Measurements from ENCODE around the gene HK2. TPM values are rescaled to one million over a fixed set of nuclear protein-coding genes. Genes with fewer than 3 reads are reported as not detected.

Gene HK2
- total RNA-seq, 2 experiments from 2014 or later: 7.7 to 8.9 TPM

DNA sequence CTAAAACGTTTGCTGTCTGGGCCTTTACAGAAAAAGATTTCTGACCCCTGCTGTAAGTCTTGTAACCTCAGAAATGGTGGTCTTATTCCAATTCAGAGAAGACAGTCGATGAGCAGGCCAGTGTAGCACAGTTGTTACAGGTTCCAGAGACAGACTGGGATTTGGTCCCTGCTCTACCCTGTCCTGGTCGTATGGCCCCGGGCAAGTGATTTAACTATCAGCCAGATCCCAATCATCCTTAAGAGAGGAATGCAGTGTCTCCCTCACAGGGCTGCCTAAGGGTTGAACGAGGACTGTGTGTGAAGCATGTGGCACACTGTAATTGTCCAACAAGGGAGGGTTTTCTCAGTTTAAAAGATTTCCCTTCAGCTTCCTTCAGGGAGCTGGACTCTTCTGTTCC is 47.2 kb downstream of the HK2 start:
- intact Hi-C loops (cut with DNase I, micrococcal nuclease): no loop called here
- POLR2A ChIA-PET: no interaction called here

GRCh38 chr2:74881626-74882298 is 47.8 kb downstream of the HK2 start:
- Mint-ChIP-seq H3K9me3 (no peaks in the 10 kb centered on the region), H3K4me3 (no peak overlapping the region), H3K27ac (no peak overlapping the region), H3K4me1 (ENCODE audit: low read depth) (no peaks in the 10 kb centered on the region), H3K27me3 (no peaks in the 10 kb centered on the region), H3K36me3 (ENCODE audit: low read depth) (peaks cover 91% of the 10 kb centered on the region)
- no peak overlapping the region for H3K4me3 ChIP-seq (ENCODE audit: low read length)
- H3K27ac ChIP-seq (ENCODE audit: low read depth in 1 of 2, low read length in 2 of 2): no peak overlapping the region
- peaks cover 61% of the 10 kb centered on the region for H3K36me3 ChIP-seq (ENCODE audit: insufficient read depth, low read length)
- no peaks in the 10 kb centered on the region for H3K27me3 ChIP-seq (ENCODE audit: control insufficient read depth in 1 of 2, insufficient read depth in 2 of 2, low read length in 2 of 2)
- CTCF ChIA-PET: interaction anchor here (1.5 kb wide), 1 partner anchor 166 kb away, joined by 3 read pairs; no protein-coding TSS in a partner anchor
- H3K9me3 ChIP-seq (ENCODE audit: control insufficient read depth in 1 of 2, insufficient read depth in 1 of 2, low read length in 2 of 2): no peaks in the 10 kb centered on the region
- POLR2A ChIA-PET: no interaction called here
- TF ChIP-seq CTCF (IDR thresholded peaks at IDR 0.05): no peak
- ATAC-seq (ENCODE audit: poor library complexity) (no peak), DNase-seq (no peak)
- intact Hi-C loops (cut with DNase I, micrococcal nuclease): no loop called here
- H3K4me1 ChIP-seq (ENCODE audit: insufficient read depth, low read length): no peaks in the 10 kb centered on the region

More for the DNA sequence above, 47.2 kb downstream of the HK2 start:
- TF ChIP-seq CTCF (IDR thresholded peaks at IDR 0.05): no peak
- Histone ChIP-seq H3K4me3 (ENCODE audit: low read length) (no peak overlapping the region), H3K27me3 (ENCODE audit: control insufficient read depth in 1 of 2, insufficient read depth in 2 of 2, low read length in 2 of 2) (no peaks in the 10 kb centered on the region), H3K9me3 (ENCODE audit: control insufficient read depth in 1 of 2, insufficient read depth in 1 of 2, low read length in 2 of 2) (no peaks in the 10 kb centered on the region), H3K27ac (ENCODE audit: low read depth in 1 of 2, low read length in 2 of 2) (no peak overlapping the region), H3K4me1 (ENCODE audit: insufficient read depth, low read length) (peaks cover 3% of the 10 kb centered on the region), H3K36me3 (ENCODE audit: insufficient read depth, low read length) (peaks cover 60% of the 10 kb centered on the region)
- ATAC-seq (ENCODE audit: poor library complexity) (no peak), DNase-seq (no peak)
- Mint-ChIP-seq H3K27me3 (no peaks in the 10 kb centered on the region), H3K4me1 (ENCODE audit: low read depth) (peaks cover 4% of the 10 kb centered on the region), H3K9me3 (no peaks in the 10 kb centered on the region), H3K4me3 (no peak overlapping the region), H3K36me3 (ENCODE audit: low read depth) (peaks cover 90% of the 10 kb centered on the region), H3K27ac (no peak overlapping the region)
- CTCF ChIA-PET: no interaction called here

DNA sequence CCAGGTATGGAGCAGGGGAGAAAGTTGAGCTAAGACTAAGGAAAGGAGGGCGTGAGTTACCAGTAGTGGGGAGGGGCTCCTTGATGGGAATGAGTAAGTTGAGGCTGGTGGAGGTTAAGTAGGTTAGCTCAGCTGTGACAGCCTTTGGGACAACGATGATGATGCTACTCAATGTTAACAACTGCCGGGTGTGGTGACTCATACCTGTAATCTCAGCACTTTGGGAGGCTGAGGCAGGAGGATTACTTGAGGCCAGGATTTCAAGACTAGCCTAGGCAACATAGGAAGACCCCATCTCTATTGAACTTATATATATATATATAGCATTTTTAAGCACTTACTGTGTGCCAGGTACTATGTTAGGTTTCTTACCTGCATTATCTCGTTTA is 48.4 kb downstream of the HK2 start:
- ATAC-seq (ENCODE audit: poor library complexity) (no peak), DNase-seq (no peak)
- Mint-ChIP-seq H3K4me3 (no peak overlapping the region), H3K9me3 (no peaks in the 10 kb centered on the region), H3K36me3 (ENCODE audit: low read depth) (peaks cover 96% of the 10 kb centered on the region), H3K27me3 (no peaks in the 10 kb centered on the region), H3K27ac (no peak overlapping the region), H3K4me1 (ENCODE audit: low read depth) (no peaks in the 10 kb centered on the region)
- Histone ChIP-seq H3K36me3 (ENCODE audit: insufficient read depth, low read length) (peaks cover 61% of the 10 kb centered on the region), H3K27ac (ENCODE audit: low read depth in 1 of 2, low read length in 2 of 2) (no peak overlapping the region), H3K9me3 (ENCODE audit: control insufficient read depth in 1 of 2, insufficient read depth in 1 of 2, low read length in 2 of 2) (no peaks in the 10 kb centered on the region), H3K27me3 (ENCODE audit: control insufficient read depth in 1 of 2, insufficient read depth in 2 of 2, low read length in 2 of 2) (no peaks in the 10 kb centered on the region), H3K4me3 (ENCODE audit: low read length) (no peak overlapping the region), H3K4me1 (ENCODE audit: insufficient read depth, low read length) (no peaks in the 10 kb centered on the region)
- TF ChIP-seq CTCF (IDR thresholded peaks at IDR 0.05): no peak
- ChIA-PET CTCF (interaction anchor here (1.5 kb wide), 1 partner anchor 167 kb away, joined by 3 read pairs; no protein-coding TSS in a partner anchor), POLR2A (no interaction called here)
- intact Hi-C loops (cut with DNase I, micrococcal nuclease): no loop called here

Data from CD4-positive, alpha-beta T cell (primary cell).